ENCODE measurements around the gene LMAN1L.

GRCh38 chr15:74789741-74790079 lies 22.9 kb upstream of the LMAN1L start:
- TF ChIP-seq CTCF (IDR thresholded peaks at IDR 0.05 in 4 of 5, conservative IDR thresholded peaks at IDR 0.05 in 1 of 5) = no peak
- TF ChIP-seq POLR2A (IDR thresholded peaks at IDR 0.05) = no peak
